ENCODE measurements around the gene PIP5KL1.

GRCh38 chr9:127947841-127948710 lies 17.5 kb upstream of the PIP5KL1 start:
- TF ChIP-seq ZNF70 (CRISPR knock-in tag; IDR thresholded peaks at IDR 0.05): no peak
- TF ChIP-seq PATZ1 (CRISPR knock-in tag; IDR thresholded peaks at IDR 0.05; ENCODE audit: borderline replicate concordance): no peak
- TF ChIP-seq CREB5 (CRISPR knock-in tag; IDR thresholded peaks at IDR 0.05; ENCODE audit: low read depth): no peak
- TF ChIP-seq BACH2 (CRISPR knock-in tag; IDR thresholded peaks at IDR 0.05; ENCODE audit: borderline replicate concordance): no peak

Data from SK-N-SH treated with all-trans-retinoic acid at 6 μM for 48 hours (cell line).